PFSK-1 (cell line): ENCODE data around the gene LDLRAD4.

Experiments used
- POLR2AphosphoS5 ChIP-seq: IDR thresholded peaks from 2 replicates; pipeline ENCODE4 v1.6.1; 2012; ENCODE audit warnings: low read depth, mild to moderate bottlenecking, control low read depth, low read length, moderate library complexity
- TAF1 ChIP-seq: IDR thresholded peaks from 2 replicates; pipeline ENCODE4 v1.6.1; 2012; ENCODE audit warnings: low read length, control low read depth, borderline replicate concordance; ENCODE audit not compliant: insufficient read depth
- TF ChIP-seq, protein P1 (sequence below), 2 experiments: IDR thresholded peaks; 2 replicates each; pipeline versions ENCODE4 v1.6.1 to v1.8.0; 2011 to 2012; ENCODE audit warnings: low read depth in 2 of 2, low read length in 2 of 2, control low read depth in 1 of 2, inconsistent platforms in 1 of 2, mild to moderate bottlenecking in 1 of 2, moderate library complexity in 1 of 2; ENCODE audit not compliant: insufficient read depth in 1 of 2

GRCh38 chr18:13295894-13296293, 77.3 kb downstream of the LDLRAD4 start:
- TF ChIP-seq POLR2AphosphoS5 (no peak), TAF1 (no peak)
- TF ChIP-seq, protein P1, sequence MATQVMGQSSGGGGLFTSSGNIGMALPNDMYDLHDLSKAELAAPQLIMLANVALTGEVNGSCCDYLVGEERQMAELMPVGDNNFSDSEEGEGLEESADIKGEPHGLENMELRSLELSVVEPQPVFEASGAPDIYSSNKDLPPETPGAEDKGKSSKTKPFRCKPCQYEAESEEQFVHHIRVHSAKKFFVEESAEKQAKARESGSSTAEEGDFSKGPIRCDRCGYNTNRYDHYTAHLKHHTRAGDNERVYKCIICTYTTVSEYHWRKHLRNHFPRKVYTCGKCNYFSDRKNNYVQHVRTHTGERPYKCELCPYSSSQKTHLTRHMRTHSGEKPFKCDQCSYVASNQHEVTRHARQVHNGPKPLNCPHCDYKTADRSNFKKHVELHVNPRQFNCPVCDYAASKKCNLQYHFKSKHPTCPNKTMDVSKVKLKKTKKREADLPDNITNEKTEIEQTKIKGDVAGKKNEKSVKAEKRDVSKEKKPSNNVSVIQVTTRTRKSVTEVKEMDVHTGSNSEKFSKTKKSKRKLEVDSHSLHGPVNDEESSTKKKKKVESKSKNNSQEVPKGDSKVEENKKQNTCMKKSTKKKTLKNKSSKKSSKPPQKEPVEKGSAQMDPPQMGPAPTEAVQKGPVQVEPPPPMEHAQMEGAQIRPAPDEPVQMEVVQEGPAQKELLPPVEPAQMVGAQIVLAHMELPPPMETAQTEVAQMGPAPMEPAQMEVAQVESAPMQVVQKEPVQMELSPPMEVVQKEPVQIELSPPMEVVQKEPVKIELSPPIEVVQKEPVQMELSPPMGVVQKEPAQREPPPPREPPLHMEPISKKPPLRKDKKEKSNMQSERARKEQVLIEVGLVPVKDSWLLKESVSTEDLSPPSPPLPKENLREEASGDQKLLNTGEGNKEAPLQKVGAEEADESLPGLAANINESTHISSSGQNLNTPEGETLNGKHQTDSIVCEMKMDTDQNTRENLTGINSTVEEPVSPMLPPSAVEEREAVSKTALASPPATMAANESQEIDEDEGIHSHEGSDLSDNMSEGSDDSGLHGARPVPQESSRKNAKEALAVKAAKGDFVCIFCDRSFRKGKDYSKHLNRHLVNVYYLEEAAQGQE (IDR thresholded peaks at IDR 0.05; ENCODE audit: insufficient read depth in 1 of 2, low read depth in 2 of 2, low read length in 2 of 2): no peak
